IMR-90 (cell line): ENCODE results near the gene FCHSD2. TPM values are rescaled to one million over a fixed set of nuclear protein-coding genes. Genes with fewer than 3 reads are reported as not detected.
A peak's percentile ranks its signal among the peaks of the same experiment; 100 is the strongest.

Experiments
- ATAC-seq: fragments of 200-7000 bp; cut with Tn5 transposase; 2 replicates; pipeline ENCODE4 v1.9.1; 2020; ENCODE audit warnings: low read depth, mild to moderate bottlenecking, moderate library complexity
- BruUV-seq: library from RNA; stranded (reverse); fragments of 400-500 nt; replicated peaks from 2 replicates; lab custom pipeline; 2021; lab: Mats Ljungman, UMichigan
- CTCF ChIA-PET: fragments of 300-600 bp; formaldehyde crosslinking; extraction: SDS; loops from one replicate; lab custom pipeline; 2021; ENCODE audit warnings: antibody characterized with exemption; lab: Yijun Ruan, JAX
- POLR2A ChIA-PET: fragments of 300-600 bp; sonication (Branson Sonifier 250); formaldehyde crosslinking; loops from one replicate; lab custom pipeline; 2022; ENCODE audit warnings: antibody characterized with exemption; ENCODE audit not compliant: unreplicated experiment; lab: Charles Lee
- DNase-seq: peaks from one replicate; pipeline ENCODE4 v3.0.0; 2013
- H2AFZ ChIP-seq: replicated peaks from 2 replicates; pipeline ENCODE3; 2013; ENCODE audit warnings: low read length, mild to moderate bottlenecking; ENCODE audit not compliant: poor library complexity
- H2AK5ac ChIP-seq: 2 replicates; pipeline ENCODE4 v1.6.1; 2013; ENCODE audit warnings: low read depth, low read length, inconsistent platforms
- H2AK9ac ChIP-seq: replicated peaks from 2 replicates; pipeline ENCODE3; 2013; ENCODE audit warnings: mild to moderate bottlenecking, low read depth, low read length, moderate library complexity; ENCODE audit not compliant: poor library complexity
- H2BK120ac ChIP-seq: 2 replicates; pipeline ENCODE4 v1.6.1; 2013; ENCODE audit warnings: low read depth, low read length, inconsistent platforms
- H2BK15ac ChIP-seq: 3 replicates; pipeline ENCODE4 v1.6.1; 2013; ENCODE audit warnings: low read depth, low read length, inconsistent platforms
- H2BK20ac ChIP-seq: 2 replicates; pipeline ENCODE4 v1.6.1; 2013; ENCODE audit warnings: low read depth, mild to moderate bottlenecking, inconsistent platforms, low read length, moderate library complexity
- H2BK5ac ChIP-seq: 2 replicates; pipeline ENCODE4 v1.6.1; 2013; ENCODE audit warnings: mild to moderate bottlenecking, low read depth, low read length, inconsistent platforms; ENCODE audit not compliant: poor library complexity, severe bottlenecking
- H3K14ac ChIP-seq: replicated peaks from 2 replicates; pipeline ENCODE4 v1.6.1; 2013; ENCODE audit warnings: low read depth, low read length, inconsistent platforms
- H3K18ac ChIP-seq: 2 replicates; pipeline ENCODE4 v1.6.1; 2013; ENCODE audit warnings: low read depth, low read length, control low read depth
- H3K23ac ChIP-seq: 2 replicates; pipeline ENCODE4 v1.6.1; 2013; ENCODE audit warnings: low read depth, low read length, inconsistent platforms
- H3K27ac ChIP-seq: 2 replicates; pipeline ENCODE4 v1.5.1; 2013; ENCODE audit warnings: mild to moderate bottlenecking, control low read depth, low read length; ENCODE audit not compliant: insufficient read depth
- H3K27me3 ChIP-seq: 2 replicates; pipeline ENCODE4 v1.6.1; 2013; ENCODE audit warnings: low read length; ENCODE audit not compliant: control insufficient read depth, insufficient read depth
- H3K36me3 ChIP-seq: 2 replicates; pipeline ENCODE4 v1.6.1; 2013; ENCODE audit warnings: low read length, mixed read lengths; ENCODE audit not compliant: control insufficient read depth, insufficient read depth
- H3K4ac ChIP-seq: 2 replicates; pipeline ENCODE4 v1.6.1; 2013; ENCODE audit warnings: low read depth, low read length, inconsistent platforms
- H3K4me1 ChIP-seq: 2 replicates; pipeline ENCODE4 v1.6.1; 2013; ENCODE audit warnings: low read length, mixed read lengths; ENCODE audit not compliant: control insufficient read depth, insufficient read depth
- H3K4me2 ChIP-seq: 2 replicates; pipeline ENCODE4 v1.6.1; 2013; ENCODE audit warnings: low read depth, mild to moderate bottlenecking, control low read depth, low read length, moderate library complexity
- H3K4me3 ChIP-seq: 2 replicates; pipeline ENCODE4 v1.5.1; 2013; ENCODE audit warnings: low read depth, mild to moderate bottlenecking, control low read depth, low read length, moderate library complexity; ENCODE audit not compliant: insufficient read depth
- H3K56ac ChIP-seq: 2 replicates; pipeline ENCODE4 v1.6.1; 2013; ENCODE audit warnings: low read length, inconsistent platforms; ENCODE audit not compliant: insufficient read depth; ENCODE audit errors: extremely low read depth
- H3K79me1 ChIP-seq, 2 experiments: 2 replicates each; pipeline ENCODE4 v1.6.1; 2013; ENCODE audit warnings: low read length in 2 of 2, inconsistent platforms in 1 of 2, low read depth in 1 of 2
- H3K9ac ChIP-seq: 2 replicates; pipeline ENCODE4 v1.6.1; 2013; ENCODE audit warnings: low read depth, low read length, control low read depth
- H3K9me1 ChIP-seq: 2 replicates; pipeline ENCODE4 v1.6.1; 2013; ENCODE audit warnings: low read length, inconsistent platforms; ENCODE audit not compliant: insufficient read depth
- H3K9me3 ChIP-seq: 2 replicates; pipeline ENCODE4 v1.6.1; 2013; ENCODE audit warnings: low read length; ENCODE audit not compliant: control insufficient read depth, insufficient read depth
- H4K20me1 ChIP-seq: 2 replicates; pipeline ENCODE4 v1.6.1; 2013; ENCODE audit warnings: low read length, inconsistent platforms; ENCODE audit not compliant: insufficient read depth
- H4K5ac ChIP-seq: 2 replicates; pipeline ENCODE4 v1.6.1; 2013; ENCODE audit warnings: mild to moderate bottlenecking, low read depth, low read length, control low read depth
- H4K8ac ChIP-seq, 2 experiments: 2 replicates each; pipeline ENCODE4 v1.6.1; 2013; ENCODE audit warnings: low read depth in 2 of 2, low read length in 2 of 2, control low read depth in 1 of 2, inconsistent platforms in 1 of 2
- H4K91ac ChIP-seq: 2 replicates; pipeline ENCODE4 v1.6.1; 2013; ENCODE audit warnings: low read depth, low read length, inconsistent platforms; ENCODE audit not compliant: insufficient read depth
- BHLHE40 ChIP-seq: fragments of 150-350 bp; IDR thresholded peaks from 2 replicates; pipeline ENCODE4 v1.6.1; 2016; ENCODE audit warnings: mild to moderate bottlenecking, low read depth, low read length
- CEBPB ChIP-seq: IDR thresholded peaks from 2 replicates; pipeline ENCODE4 v1.6.1; 2012; ENCODE audit warnings: low read depth, low read length, improper control_type of control experiment
- CHD1 ChIP-seq: IDR thresholded peaks from 2 replicates; pipeline ENCODE4 v1.6.1; 2012; ENCODE audit warnings: low read depth, low read length, improper control_type of control experiment
- CTCF ChIP-seq: conservative IDR thresholded peaks from 2 replicates; pipeline ENCODE4 v1.5.1; 2012; ENCODE audit warnings: mild to moderate bottlenecking, low read depth, low read length, improper control_type of control experiment
- FOS ChIP-seq: fragments of 150-350 bp; IDR thresholded peaks from 2 replicates; pipeline ENCODE4 v1.6.1; 2016; ENCODE audit warnings: low read depth, low read length
- MAFK ChIP-seq: IDR thresholded peaks from 2 replicates; pipeline ENCODE4 v1.6.1; 2012; ENCODE audit warnings: low read depth, low read length, improper control_type of control experiment
- MAZ ChIP-seq: IDR thresholded peaks from 2 replicates; pipeline ENCODE4 v1.6.1; 2012; ENCODE audit warnings: low read depth, mild to moderate bottlenecking, low read length, improper control_type of control experiment, moderate library complexity, borderline replicate concordance
- MXI1 ChIP-seq: IDR thresholded peaks from 2 replicates; pipeline ENCODE4 v1.6.1; 2012; ENCODE audit warnings: low read depth, mild to moderate bottlenecking, low read length, moderate library complexity, borderline replicate concordance
- POLR2A ChIP-seq: IDR thresholded peaks from 2 replicates; pipeline ENCODE4 v1.6.1; 2012; ENCODE audit warnings: mild to moderate bottlenecking, low read depth, low read length
- RCOR1 ChIP-seq: IDR thresholded peaks from 2 replicates; pipeline ENCODE4 v1.6.1; 2012; ENCODE audit warnings: mild to moderate bottlenecking, low read length, improper control_type of control experiment; ENCODE audit not compliant: insufficient replicate concordance
- RFX5 ChIP-seq: IDR thresholded peaks from 2 replicates; pipeline ENCODE4 v1.8.0; 2012; ENCODE audit warnings: low read depth, mild to moderate bottlenecking, low read length, moderate library complexity
- SMC3 ChIP-seq: fragments of 150-350 bp; IDR thresholded peaks from 2 replicates; pipeline ENCODE4 v1.6.1; 2016; ENCODE audit warnings: low read depth, mild to moderate bottlenecking, antibody characterized with exemption, low read length, moderate library complexity
- USF2 ChIP-seq: fragments of 150-350 bp; IDR thresholded peaks from 2 replicates; pipeline ENCODE4 v1.6.1; 2017; ENCODE audit warnings: mild to moderate bottlenecking, antibody characterized with exemption, low read length, low read depth
- WGBS, 2 experiments: methylation state at CpG; one replicate each; pipeline versions ENCODE4 v1.1.5 to v1.1.7; 2013; ENCODE audit warnings: missing lambda C conversion rate in 2 of 2; ENCODE audit not compliant: insufficient read length in 1 of 2; ENCODE audit errors: extremely low coverage in 2 of 2; 5-methylcytosine and 5-hydroxymethylcytosine counted together
- dilution Hi-C: fragments of 300-500 bp; cut with HindIII; formaldehyde crosslinking; loops from one replicate; pipeline ENCODE4 v1.14.3; 2018; ENCODE audit warnings: low sequenced_read_pairs; ENCODE audit not compliant: unreplicated experiment
- in situ Hi-C: fragments of 300-500 bp; cut with MboI; formaldehyde crosslinking; loops from 3 replicates; pipeline ENCODE4 v1.14.3; 2019; ENCODE audit warnings: low sequenced_read_pairs, inconsistent platforms, mixed read lengths
- intact Hi-C: fragments of 100-400 bp; cut with micrococcal nuclease; formaldehyde crosslinking; loops from 2 replicates; pipeline ENCODE4 v1.10.0; 2022
- polyA plus RNA-seq, 3 experiments: library from polyadenylated mRNA; depleted of rRNA; stranded (reverse); fragments of >200 nt; gene quantifications; 2 replicates each; pipeline ENCODE4 v1.2.3, GENCODE V29; 2012; ENCODE audit warnings: low replicate concordance in 1 of 3
- total RNA-seq: library from RNA; depleted of rRNA; stranded (reverse); fragments of >200 nt; gene quantifications from 2 replicates; pipeline ENCODE4 v1.2.3, GENCODE V29; 2012
- TF ChIP-seq, protein P1 (sequence below): fragments of 150-350 bp; IDR thresholded peaks from 2 replicates; pipeline ENCODE4 v1.6.1; 2016; ENCODE audit warnings: low read depth, mild to moderate bottlenecking, low read length, moderate library complexity, borderline replicate concordance

The FCHSD2 gene
- total and polyA plus RNA-seq, 2 of the 4 experiments (the other 2 are of a cell fraction): 5.9 to 18.7 TPM

DNA sequence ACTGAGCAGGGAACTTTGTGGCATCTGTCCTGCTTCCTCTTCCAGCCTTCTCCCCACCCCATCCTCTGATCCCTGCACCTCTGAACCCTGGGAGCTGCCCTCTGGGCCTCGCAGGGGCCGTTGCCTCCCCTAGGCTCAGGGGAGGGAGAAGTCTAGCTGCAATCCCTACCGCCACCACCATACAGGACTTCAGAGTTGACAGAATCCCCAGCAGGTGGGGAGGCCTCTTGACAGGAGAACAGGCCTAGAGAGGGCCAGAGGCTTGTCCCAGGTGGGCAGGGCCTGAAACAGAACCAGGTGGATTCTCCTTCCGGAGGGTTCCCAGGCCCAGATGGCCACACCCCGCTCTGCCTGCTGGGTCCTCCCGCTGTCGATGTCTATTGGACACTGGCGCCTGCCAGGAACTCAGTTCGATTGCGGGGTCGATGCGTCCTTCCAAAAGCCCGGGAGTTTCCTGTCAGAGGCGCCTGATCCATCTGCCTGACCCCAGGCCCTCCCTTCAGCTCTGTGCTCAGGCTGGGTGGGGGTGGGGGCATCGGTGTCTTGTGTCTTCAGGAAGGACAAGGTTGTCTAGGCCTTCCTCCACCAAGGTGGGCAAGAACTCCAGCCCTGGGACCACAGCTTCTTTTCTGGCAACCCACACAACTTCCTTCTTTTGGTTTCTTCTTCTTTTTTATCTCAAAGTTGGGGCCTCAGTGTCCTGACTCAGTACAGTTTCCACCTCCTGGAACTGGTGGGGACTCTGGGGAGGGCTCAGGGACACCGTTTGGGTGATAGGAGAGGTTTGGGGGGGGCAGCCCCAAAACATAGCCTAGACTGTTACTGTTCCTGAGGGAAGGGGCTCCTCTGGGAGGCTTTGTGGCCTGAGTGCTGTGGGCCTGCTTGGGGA lies 354.7 kb downstream of the FCHSD2 start:
- no TSS peak for BruUV-seq
- Histone ChIP-seq H3K4ac (no peak overlapping the region), H3K27ac (no peak overlapping the region), H2AK5ac (no peak overlapping the region; the same call in 1 of the 2 replicates), H2BK15ac (no peak overlapping the region), H2AK9ac (no peak overlapping the region), H3K4me2 (no peak overlapping the region), H3K18ac (no peak overlapping the region), H3K4me1 (peaks cover 8% of the 10 kb centered on the region), H3K36me3 (no peaks in the 10 kb centered on the region), H3K14ac (no peak overlapping the region), H3K9ac (no peak overlapping the region), H3K79me1 (0 out of 4 replicates have a peak, but pooled peaks cover 0 to 2% of the 10 kb centered on the region in 2 experiments), H4K20me1 (no peaks in the 10 kb centered on the region), H3K27me3 (no peaks in the 10 kb centered on the region), H3K4me3 (no peak overlapping the region), H3K9me1 (peaks cover 11% of the 10 kb centered on the region), H3K23ac (no peak overlapping the region), H4K5ac (no peak overlapping the region), H4K91ac (no peak overlapping the region), H2BK5ac (no peak overlapping the region), H4K8ac (no peak overlapping the region), H3K56ac (no peak overlapping the region), H3K9me3 (no peaks in the 10 kb centered on the region), H2BK20ac (no peak overlapping the region), H2AFZ (peak overlapping the region; percentile 43), H2BK120ac (no peak overlapping the region)
- ATAC-seq (no peak), DNase-seq (no peak)
- in situ Hi-C loops: no loop called here
- intact Hi-C loops: no loop called here
- ChIA-PET POLR2A (interaction anchor here (0.7 kb wide), 1 partner anchor 33 kb away, joined by 4 read pairs; no protein-coding TSS in a partner anchor), CTCF (interaction anchor here (0.8 kb wide), 1 partner anchor 62 kb away, joined by 3 read pairs; no protein-coding TSS in a partner anchor)
- dilution Hi-C loops: no loop called here
- 73% methylated on average over 5 of the region's 16 CpGs; no CpG with 5 or more reads in 1 of the 2 experiments for WGBS, 2 experiments
- TF ChIP-seq CEBPB: no peak
- TF ChIP-seq MXI1: no peak
- TF ChIP-seq CTCF: no peak
- TF ChIP-seq FOS: no peak
- no peak for TF ChIP-seq SMC3
- no peak for TF ChIP-seq RCOR1
- no peak for TF ChIP-seq MAFK
- TF ChIP-seq USF2: no peak
- TF ChIP-seq RFX5: no peak
- no peak for TF ChIP-seq CHD1
- TF ChIP-seq, protein P1, sequence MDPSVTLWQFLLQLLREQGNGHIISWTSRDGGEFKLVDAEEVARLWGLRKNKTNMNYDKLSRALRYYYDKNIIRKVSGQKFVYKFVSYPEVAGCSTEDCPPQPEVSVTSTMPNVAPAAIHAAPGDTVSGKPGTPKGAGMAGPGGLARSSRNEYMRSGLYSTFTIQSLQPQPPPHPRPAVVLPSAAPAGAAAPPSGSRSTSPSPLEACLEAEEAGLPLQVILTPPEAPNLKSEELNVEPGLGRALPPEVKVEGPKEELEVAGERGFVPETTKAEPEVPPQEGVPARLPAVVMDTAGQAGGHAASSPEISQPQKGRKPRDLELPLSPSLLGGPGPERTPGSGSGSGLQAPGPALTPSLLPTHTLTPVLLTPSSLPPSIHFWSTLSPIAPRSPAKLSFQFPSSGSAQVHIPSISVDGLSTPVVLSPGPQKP: no peak
- TF ChIP-seq BHLHE40: no peak
- TF ChIP-seq POLR2A: no peak
- TF ChIP-seq MAZ: no peak
